ENCODE measurements around the gene PPM1J. TPM values are rescaled to one million over a fixed set of nuclear protein-coding genes. Genes with fewer than 3 reads are reported as not detected.
"Not testable (repeated sequence)": the region's sequence is repeated elsewhere in the genome, so short reads cannot be mapped to it uniquely, and the experiment has no call there.

PPM1J gene
- polyA plus RNA-seq, 3 donors from 2014 or later: 0.19 TPM; not detected in 2

DNA sequence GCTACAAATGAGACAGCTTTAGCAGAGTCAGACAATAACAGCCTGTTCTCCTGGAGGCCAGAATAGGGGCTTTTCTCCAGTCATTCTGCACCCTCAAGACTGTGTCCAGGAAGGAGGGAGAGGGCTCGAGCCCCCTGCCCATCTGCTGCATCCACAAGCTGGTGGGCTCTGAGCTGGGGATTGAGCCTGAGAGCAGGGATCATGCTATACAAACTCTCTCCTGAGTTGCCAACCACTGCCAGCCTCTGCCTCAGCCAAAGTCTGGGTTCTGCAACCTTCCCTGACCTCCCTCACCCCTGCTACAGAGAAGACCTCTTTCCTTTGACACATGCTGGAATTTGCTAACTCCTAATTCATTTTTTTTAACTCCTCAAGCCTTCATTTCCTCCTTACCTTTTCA, 14.8 kb upstream of the PPM1J start:
- Mint-ChIP-seq H3K4me3 (no peak overlapping the region), H3K9me3 (no peaks in the 10 kb centered on the region), H3K27ac (no peak overlapping the region), H3K36me3 (no peaks in the 10 kb centered on the region), H3K4me1 (no peaks in the 10 kb centered on the region), H3K27me3 (ENCODE audit: low read depth in 3 of 3) (peaks cover 0 to 7% (median 3%) of the 10 kb centered on the region in 3 donors)
- no peak for DNase-seq

DNA sequence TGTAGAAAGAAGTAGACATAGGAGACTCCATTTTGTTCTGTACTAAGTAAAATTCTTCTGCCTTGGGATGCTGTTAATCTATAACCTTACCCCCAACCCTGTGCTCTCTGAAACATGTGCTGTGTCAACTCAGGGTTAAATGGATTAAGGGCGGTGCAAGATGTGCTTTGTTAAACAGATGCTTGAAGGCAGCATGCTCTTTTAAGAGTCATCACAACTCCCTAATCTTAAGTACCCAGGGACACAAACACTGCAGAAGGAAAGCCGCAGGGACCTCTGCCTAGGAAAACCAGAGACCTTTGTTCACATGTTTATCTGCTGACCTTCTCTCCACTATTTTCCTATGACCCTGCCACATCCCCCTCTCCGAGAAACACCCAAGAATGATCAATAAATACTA, 13.9 kb upstream of the PPM1J start:
- not testable (repeated sequence) for H3K4me1 Mint-ChIP-seq; H3K27ac Mint-ChIP-seq; H3K27me3 Mint-ChIP-seq (ENCODE audit: low read depth in 3 of 3); H3K4me3 Mint-ChIP-seq; DNase-seq; H3K9me3 Mint-ChIP-seq; H3K36me3 Mint-ChIP-seq

DNA sequence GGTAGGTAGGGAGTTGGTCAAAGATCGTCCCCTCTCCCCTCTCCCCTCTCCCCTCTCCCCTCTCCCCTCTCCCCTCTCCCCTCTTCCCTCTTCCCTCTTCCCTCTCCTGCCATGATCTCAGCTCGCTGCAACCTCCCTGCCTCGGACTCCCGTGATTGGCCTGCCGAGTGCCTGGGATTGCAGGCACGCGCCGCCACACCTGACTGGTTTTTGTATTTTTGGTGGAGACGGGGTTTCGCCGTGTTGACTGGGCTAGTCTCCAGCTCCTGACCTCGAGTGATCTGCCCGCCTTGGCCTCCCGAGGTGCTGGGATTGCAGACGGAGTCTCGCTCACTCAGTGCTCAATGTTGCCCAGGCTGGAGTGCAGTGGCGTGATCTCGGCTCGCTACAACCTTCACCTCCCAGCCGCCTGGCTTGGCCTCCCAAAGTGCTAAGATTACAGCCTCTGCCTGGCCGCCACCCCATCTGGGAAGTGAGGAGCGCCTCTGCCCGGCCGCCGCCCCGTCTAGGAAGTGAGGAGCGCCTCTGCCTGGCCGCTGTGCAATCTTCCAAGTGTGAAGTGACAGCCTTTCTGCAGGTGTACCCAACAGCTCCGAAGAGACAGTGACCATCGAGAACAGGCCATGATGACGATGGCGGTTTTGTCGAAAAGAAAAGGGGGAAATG, 13.3 kb upstream of the PPM1J start:
- not testable (repeated sequence) for H3K4me1 Mint-ChIP-seq; H3K27me3 Mint-ChIP-seq (ENCODE audit: low read depth in 3 of 3); H3K4me3 Mint-ChIP-seq; H3K9me3 Mint-ChIP-seq; H3K27ac Mint-ChIP-seq; H3K36me3 Mint-ChIP-seq; DNase-seq

DNA sequence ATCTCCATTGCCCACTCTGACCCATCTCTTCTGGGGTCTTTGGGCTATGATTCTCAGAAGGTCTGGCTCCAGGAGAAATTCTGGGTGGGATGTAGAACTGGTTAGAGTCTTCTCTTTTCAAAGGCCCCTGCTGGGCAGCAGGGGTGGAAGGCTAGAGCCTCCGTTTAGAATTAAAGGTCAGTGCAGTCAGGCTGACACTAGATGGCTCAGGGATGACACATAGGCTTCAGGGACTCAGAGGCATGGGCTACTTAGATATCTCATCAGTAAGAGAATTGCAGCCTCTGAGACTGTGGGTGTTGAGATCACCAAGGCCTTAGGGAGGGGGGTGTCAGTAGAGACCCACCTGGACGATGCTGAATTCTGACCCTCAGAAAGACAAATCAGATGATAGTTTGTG, 12.6 kb upstream of the PPM1J start:
- H3K4me3 Mint-ChIP-seq: no peak overlapping the region
- DNase-seq: no peak

DNA sequence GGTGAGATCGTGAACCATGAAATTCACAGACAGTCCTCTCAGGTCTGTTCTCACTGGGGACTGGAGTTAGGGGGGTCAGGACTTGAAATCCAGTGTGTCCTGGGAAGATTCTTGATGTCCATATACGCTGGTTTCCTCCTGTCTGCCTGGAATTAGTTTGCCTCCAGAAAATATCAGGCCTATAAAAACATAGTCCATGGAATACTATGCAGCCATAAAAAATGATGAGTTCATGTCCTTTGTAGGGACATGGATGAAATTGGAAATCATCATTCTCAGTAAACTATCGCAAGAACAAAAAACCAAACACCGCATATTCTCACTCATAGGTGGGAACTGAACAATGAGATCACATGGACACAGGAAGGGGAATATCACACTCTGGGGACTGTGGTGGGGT, 9.1 kb upstream of the PPM1J start:
- not testable (repeated sequence) for H3K9me3 Mint-ChIP-seq, H3K4me1 Mint-ChIP-seq, H3K27ac Mint-ChIP-seq, H3K36me3 Mint-ChIP-seq, H3K4me3 Mint-ChIP-seq, DNase-seq
- H3K27me3 Mint-ChIP-seq (ENCODE audit: low read depth in 3 of 3): peaks cover 1 to 14% (median 3%) of the 10 kb centered on the region in 3 donors

More for the DNA sequence above, 12.6 kb upstream of the PPM1J start:
- H3K9me3 Mint-ChIP-seq: no peaks in the 10 kb centered on the region
- peaks cover 0 to 5% (median 2%) of the 10 kb centered on the region in 3 donors for H3K27me3 Mint-ChIP-seq (ENCODE audit: low read depth in 3 of 3)
- H3K27ac Mint-ChIP-seq: no peak overlapping the region
- no peaks in the 10 kb centered on the region for H3K36me3 Mint-ChIP-seq
- peaks cover 0 to 5% of the 10 kb centered on the region in 2 donors for H3K4me1 Mint-ChIP-seq

DNA sequence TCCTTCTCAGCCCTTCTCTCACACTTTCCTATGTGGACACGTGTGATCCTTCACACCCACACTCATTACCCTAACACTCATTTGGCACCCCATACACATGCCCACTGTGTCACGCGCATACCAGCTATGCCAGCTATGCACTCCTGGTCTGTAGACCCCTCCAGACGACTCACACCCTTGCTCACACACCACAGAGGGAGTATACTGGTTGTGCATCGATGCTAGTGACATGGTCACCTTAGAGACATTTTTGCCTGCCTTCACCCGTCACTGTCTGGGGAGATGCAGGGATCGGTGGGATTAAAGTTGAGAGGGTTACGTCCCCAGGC, 8.3 kb upstream of the PPM1J start:
- Mint-ChIP-seq H3K27me3 (ENCODE audit: low read depth in 3 of 3) (peaks cover 3 to 14% (median 3%) of the 10 kb centered on the region in 3 donors), H3K36me3 (no peaks in the 10 kb centered on the region), H3K4me1 (peaks cover 4 to 6% of the 10 kb centered on the region in 2 donors), H3K27ac (no peak overlapping the region), H3K4me3 (peak overlapping the region in 1 of 5 donors; percentile 5), H3K9me3 (no peaks in the 10 kb centered on the region)
- DNase-seq: no peak

DNA sequence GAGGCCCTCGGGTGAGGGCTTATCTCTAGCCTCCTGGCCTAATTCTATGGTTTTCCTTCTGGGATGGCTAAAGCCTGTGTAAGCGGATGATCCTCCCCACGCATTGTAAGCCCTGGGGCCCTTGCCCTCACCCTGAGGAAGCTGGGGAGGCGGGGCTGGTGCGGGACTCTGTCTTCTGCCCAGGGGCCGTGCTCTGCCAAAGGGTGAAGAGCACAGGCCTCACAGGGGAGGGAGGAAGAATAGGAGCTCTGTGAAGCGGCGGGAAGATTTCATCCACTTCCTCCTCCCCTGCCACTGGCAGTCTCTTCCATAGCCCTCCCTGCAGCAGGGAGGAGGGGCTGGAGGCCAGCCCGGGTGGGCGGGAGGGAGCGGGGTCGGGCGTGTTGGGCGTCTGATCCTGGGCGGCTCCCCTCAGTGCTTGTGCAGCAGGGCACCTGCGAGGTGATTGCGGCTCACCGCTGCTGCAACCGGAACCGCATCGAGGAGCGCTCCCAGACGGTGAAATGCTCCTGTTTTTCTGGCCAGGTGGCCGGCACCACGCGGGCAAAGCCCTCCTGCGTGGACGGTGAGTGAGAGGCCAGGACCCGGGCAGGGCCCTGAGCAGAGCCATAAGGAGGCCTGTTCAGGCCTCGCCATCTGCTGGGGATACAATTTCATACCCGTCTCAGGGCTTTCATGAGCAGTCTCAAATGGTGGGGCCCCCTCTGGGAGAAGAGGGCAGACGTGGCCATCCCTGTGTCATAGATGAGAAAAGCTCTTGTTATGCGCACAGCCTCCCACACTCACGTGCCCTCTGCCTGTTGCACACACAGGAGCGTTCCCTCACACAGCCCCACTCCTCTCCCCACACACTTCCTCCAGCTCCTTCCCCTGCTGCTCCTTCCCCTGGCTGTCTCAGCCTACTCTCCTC, 7.7 kb upstream of the PPM1J start:
- no peaks in the 10 kb centered on the region for H3K9me3 Mint-ChIP-seq
- H3K27me3 Mint-ChIP-seq (ENCODE audit: low read depth in 3 of 3): peaks cover 3 to 14% (median 3%) of the 10 kb centered on the region in 3 donors
- H3K4me3 Mint-ChIP-seq: peak overlapping the region in 1 of 5 donors; percentile 5
- H3K27ac Mint-ChIP-seq: no peak overlapping the region
- DNase-seq: no peak
- peaks cover 6 to 7% of the 10 kb centered on the region in 2 donors for H3K4me1 Mint-ChIP-seq
- no peaks in the 10 kb centered on the region for H3K36me3 Mint-ChIP-seq

DNA sequence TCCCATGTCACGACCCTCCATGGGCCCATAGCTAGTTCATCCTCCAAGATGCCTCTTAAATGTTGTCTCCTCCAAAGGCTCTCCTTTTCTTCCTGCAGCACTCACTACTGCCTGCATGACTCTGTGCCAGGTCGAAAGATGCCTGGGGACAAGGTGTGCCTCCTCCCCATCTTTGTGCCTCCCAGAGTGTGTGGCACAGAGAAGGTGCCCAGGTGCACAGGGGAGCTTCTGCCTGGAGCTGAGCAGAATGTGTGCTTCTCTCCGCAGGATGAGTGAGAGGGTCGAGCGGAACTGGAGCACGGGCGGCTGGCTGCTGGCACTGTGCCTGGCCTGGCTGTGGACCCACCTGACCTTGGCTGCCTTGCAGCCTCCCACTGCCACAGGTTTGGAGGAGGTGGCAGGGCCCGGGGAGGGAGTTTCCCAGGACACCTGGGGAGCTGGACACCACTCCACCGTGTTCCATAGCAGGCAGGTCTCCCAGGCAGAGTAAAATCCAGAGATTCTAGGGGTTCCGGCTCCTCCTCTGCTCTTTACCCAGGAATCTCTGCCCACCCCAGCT, 6.9 kb upstream of the PPM1J start:
- H3K27me3 Mint-ChIP-seq (ENCODE audit: low read depth in 3 of 3): peaks cover 3 to 14% (median 3%) of the 10 kb centered on the region in 3 donors
- H3K4me3 Mint-ChIP-seq: no peak overlapping the region
- H3K9me3 Mint-ChIP-seq: no peaks in the 10 kb centered on the region
- DNase-seq: no peak
- H3K36me3 Mint-ChIP-seq: no peaks in the 10 kb centered on the region
- H3K4me1 Mint-ChIP-seq: peaks cover 6 to 7% of the 10 kb centered on the region in 2 donors
- no peak overlapping the region for H3K27ac Mint-ChIP-seq

DNA sequence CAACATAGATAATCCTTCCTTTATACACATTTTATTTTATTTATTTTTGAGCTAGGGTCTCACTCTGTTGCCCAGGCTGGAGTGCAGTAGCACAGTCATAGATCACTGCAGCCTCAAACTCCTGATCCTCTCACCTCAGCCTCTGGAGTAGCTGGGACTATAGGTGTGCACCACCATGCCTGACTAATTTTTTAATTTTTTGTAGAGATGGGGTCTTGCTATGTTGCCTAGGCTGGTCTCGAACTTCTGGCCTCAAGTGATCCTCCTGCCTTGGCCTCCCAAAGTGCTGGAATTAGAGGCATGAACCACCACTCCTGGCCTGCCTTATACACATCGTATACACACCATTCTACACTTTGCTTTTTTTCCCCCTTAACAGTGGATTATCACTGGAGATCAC, 6.2 kb upstream of the PPM1J start:
- not testable (repeated sequence) for H3K27ac Mint-ChIP-seq, H3K4me3 Mint-ChIP-seq, H3K9me3 Mint-ChIP-seq, DNase-seq, H3K36me3 Mint-ChIP-seq
- H3K4me1 Mint-ChIP-seq: peaks cover 8 to 11% of the 10 kb centered on the region in 2 donors
- peaks cover 3 to 14% (median 3%) of the 10 kb centered on the region in 3 donors for H3K27me3 Mint-ChIP-seq (ENCODE audit: low read depth in 3 of 3)

DNA sequence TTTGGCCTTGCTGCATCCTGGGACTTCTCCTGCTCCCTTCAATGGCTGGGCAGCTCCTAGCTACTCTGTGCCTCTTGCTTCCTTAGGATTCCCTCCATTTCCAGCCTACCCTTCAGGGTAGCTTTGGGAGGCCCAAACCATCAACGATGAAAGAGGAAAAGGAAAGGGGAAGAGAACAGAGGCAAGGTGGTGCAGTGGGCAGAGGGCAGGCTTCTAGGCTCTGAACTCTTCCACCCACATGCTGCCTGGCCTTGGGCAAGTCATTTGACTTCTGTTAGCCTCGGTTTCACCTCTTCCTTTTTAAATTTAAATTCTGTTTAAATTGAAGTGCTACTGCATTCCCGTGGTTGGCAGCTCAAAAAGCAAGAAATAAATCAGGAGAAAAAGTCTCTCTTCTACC, 5.7 kb upstream of the PPM1J start:
- H3K9me3 Mint-ChIP-seq: no peaks in the 10 kb centered on the region
- no peak overlapping the region for H3K27ac Mint-ChIP-seq
- H3K4me1 Mint-ChIP-seq: peaks cover 13 to 16% of the 10 kb centered on the region in 2 donors

DNA sequence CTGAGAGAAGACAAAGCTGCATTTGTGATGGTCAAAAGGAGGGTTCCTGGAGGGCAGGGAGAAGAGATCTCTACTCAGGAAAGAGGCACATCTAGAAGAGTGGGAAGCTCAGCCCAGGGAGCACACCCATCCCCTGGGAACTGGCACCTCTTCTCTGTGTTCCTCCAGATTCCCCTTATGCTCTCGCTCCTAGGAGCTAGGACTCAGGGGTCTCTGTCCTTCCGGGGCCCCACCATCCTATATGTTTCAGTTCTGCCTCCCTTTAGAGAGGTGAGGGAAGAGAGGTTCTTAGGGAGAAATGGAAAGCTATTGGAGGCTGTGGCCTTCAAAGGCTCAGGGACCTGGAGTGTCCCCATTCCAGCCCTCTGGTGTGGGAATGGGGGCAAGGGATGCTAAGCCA, 4.6 kb upstream of the PPM1J start:
- no peaks in the 10 kb centered on the region for H3K9me3 Mint-ChIP-seq
- no peak overlapping the region for H3K4me3 Mint-ChIP-seq
- DNase-seq: no peak
- no peak overlapping the region for H3K27ac Mint-ChIP-seq
- no peaks in the 10 kb centered on the region for H3K36me3 Mint-ChIP-seq
- H3K4me1 Mint-ChIP-seq: peaks cover 18 to 22% of the 10 kb centered on the region in 2 donors
- H3K27me3 Mint-ChIP-seq (ENCODE audit: low read depth in 3 of 3): peaks cover 3 to 18% (median 3%) of the 10 kb centered on the region in 3 donors

More for the DNA sequence above, 5.7 kb upstream of the PPM1J start:
- H3K27me3 Mint-ChIP-seq (ENCODE audit: low read depth in 3 of 3): peaks cover 3 to 15% (median 3%) of the 10 kb centered on the region in 3 donors
- no peaks in the 10 kb centered on the region for H3K36me3 Mint-ChIP-seq
- no peak overlapping the region for H3K4me3 Mint-ChIP-seq
- DNase-seq: no peak

DNA sequence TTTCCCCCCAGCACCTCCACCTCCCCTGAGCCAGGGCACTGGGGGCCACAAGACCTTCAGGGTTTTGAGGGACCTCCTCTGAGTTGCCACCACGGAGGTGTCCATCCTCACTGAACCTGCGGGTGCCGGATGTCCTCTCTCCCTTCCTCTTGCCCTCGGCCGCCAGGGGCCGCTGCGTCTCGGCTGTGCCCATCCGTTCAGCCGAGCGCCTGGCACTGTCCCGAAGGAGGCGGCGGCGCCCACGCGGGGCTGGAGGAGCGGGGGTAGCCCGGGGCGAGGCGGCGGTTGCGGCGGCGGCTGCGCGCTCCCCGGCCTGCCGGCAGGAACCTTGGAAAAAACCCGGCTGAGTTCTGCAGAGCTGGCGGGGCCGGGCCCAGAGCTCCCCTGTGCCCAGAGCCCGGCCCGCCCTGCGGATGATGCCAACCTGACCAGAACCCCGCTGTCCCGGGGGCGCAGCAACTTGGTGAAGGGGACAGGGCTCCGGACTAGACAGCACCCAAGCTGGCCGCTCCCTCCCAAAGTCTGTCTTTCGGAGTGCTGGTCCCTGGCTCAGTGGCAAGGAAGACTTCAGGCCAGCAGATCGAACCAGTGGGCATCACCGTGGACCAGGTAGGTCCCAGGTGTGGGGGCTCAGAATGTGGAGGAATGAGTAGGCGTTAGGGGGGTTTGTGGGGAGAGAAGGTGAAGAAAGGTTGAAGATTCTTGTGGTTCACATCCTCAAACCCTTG, 3.7 kb upstream of the PPM1J start:
- Mint-ChIP-seq H3K27me3 (ENCODE audit: low read depth in 3 of 3) (peaks cover 3 to 18% (median 8%) of the 10 kb centered on the region in 3 donors), H3K36me3 (no peaks in the 10 kb centered on the region), H3K9me3 (no peaks in the 10 kb centered on the region), H3K4me1 (peaks cover 25 to 30% of the 10 kb centered on the region in 2 donors), H3K27ac (no peak overlapping the region), H3K4me3 (peak overlapping the region in 2 of 5 donors; percentile 12 to 71)
- DNase-seq: peak; percentile 63 to 71 (median 67)

DNA sequence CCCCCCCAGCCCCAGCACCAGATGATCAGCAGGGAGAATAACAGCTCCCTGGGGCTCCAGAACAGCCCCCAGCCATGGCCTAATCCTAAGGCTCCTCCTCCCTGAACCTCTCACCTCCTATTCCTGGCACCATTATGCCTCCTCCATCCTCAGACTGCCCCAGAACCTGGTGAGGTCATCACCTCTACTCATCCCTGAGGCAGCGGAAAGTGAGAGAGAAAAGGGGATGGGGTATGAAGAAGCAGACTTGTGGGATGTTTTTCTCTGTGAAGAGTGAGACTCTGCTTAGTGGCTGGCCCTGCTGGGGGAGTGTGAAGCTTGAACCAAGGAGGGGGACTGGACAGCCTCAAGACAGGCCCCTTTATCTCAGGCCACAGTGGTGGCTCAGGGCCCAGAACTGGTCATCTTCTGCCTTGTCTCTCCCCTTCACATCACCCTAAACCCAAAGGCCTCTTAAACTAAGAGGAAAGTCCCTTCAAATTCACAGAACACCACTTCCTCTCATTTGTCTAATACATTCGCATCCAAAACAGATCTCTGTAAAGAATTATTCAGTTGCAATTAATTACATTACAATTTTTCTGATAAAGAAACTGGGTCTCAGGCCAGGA, 2.2 kb upstream of the PPM1J start:
- Mint-ChIP-seq H3K27me3 (ENCODE audit: low read depth in 3 of 3) (peaks cover 3 to 11% (median 10%) of the 10 kb centered on the region in 3 donors), H3K4me3 (no peak overlapping the region), H3K4me1 (peaks cover 23 to 32% of the 10 kb centered on the region in 2 donors)

More for the DNA sequence above, 2.2 kb upstream of the PPM1J start:
- no peak for DNase-seq
- Mint-ChIP-seq H3K27ac (peak overlapping the region in 1 of 6 donors; percentile 30), H3K9me3 (no peaks in the 10 kb centered on the region), H3K36me3 (no peaks in the 10 kb centered on the region)
